Renal cortex interstitium (tissue), 11 donors: ENCODE data around the gene UBE2H. TPM values are rescaled to one million over a fixed set of nuclear protein-coding genes. Genes with fewer than 3 reads are reported as not detected.

Experiments
- DNase-seq, 11 donors: peaks; one replicate each; pipeline ENCODE4 v3.0.0-alpha.2; 2013; ENCODE audit warnings: low read depth in 9 of 11, low spot score in 4 of 11; ENCODE audit errors: extremely low read depth in 1 of 11
- polyA plus RNA-seq, 3 donors: library from polyadenylated mRNA; unstranded; fragments of 120-200 nt; gene quantifications; one replicate each; pipeline ENCODE4 v1.2.1, GENCODE V29; 2013; ENCODE audit not compliant: insufficient read length in 3 of 3

Gene UBE2H
- polyA plus RNA-seq, 3 donors: 110 to 126 (median 115) TPM

DNA sequence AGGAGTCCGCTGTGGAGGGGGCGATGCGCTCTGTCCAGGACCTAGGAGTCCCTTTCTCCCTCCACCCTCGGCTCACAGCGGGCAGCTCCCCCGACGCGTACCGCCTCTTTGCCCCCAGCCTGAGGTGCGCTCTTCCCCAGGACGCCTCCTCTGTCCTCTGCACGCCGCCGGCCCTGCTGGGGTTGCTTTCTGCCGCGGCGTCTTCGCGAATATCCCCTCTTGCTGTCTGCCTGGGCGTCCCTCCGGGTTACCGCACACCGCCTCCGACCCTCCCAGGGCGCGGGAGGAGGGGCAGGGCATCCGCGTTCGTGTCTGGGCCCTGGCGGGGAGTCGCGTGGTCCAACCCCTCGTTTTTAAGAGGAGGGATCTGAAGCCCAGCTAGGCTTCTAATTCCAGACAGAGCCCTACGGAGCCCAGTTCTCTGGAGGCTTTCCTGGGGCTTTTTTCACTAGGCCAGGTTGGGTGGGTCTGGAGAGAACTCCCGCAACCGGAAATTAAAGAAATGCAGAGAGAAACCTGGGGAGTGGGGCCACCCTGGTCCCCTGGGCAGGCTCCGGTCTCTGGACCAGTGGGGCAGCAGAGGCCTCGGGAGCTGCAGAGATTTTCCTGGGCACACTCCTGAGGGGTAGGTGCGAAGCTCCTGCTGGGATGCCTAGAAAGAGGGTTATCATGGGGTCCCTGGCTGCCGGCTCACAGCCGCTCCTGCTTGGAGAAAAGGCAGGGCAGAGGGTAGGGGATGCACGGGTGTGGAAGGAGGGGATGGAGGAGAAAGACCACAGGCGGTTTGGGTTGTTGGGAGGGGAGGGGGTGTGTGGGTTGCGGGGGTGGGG, 166.9 kb downstream of the UBE2H start:
- DNase-seq: no peak

DNA sequence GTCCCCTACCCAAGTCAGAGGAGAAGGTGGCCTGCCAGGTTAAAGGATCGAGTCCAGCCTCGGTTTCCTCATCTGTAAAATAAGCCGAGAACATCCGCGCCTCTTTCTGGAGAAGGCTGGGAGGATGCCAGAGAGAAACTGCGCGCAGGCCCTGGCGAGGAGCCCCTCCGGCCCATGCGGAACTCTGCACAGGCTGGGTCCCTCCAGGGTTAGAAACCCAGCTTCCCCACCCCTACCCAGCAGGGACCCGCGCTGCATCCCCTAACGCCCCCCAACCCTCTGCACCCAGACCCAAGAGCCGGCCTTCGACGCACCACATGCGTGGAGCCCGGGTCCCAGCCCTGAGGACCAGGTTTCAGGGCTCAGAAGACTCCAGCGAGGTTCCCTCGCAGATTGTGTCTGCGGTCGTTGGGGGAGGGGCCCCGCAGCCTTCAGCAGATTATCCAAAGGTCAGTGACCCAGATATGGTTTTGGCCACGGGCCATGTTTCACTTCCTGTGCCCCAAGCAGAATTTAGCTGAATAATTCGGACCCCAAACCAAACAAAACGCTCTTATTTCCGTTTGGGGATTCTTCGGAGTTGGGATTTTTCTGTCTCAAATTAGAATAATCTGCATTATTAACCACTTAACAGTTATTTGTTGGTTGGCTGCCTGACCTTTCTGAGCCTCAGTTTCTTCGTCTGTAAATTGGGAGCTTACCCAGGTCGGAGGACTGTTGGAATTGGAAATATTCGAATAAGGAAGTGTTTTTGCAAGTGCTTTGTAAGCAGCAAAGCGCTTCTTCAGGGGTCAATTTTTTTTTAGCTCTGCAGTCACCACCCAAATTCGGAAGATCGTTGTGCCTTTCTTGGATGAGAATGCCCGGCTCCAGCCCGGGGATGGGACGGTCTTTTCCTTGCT, 167.7 kb downstream of the UBE2H start:
- no peak for DNase-seq

DNA sequence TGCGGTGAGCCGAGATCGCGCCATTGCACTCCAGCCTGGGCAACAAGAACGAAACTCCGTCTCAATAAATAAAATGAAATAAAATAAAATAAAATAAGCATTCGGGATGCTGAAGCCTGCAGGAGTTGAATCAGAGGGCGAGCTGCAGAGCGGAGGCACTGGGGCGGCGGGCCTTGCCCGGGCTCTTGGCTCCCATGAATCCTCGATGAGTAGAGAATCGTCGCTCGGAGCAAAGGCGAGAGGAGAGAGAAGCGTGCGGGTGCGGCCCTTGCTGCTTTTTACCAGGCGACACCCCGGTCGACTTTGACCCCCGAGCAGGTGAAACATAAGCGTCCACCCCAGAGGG, 168.3 kb downstream of the UBE2H start:
- no peak for DNase-seq

DNA sequence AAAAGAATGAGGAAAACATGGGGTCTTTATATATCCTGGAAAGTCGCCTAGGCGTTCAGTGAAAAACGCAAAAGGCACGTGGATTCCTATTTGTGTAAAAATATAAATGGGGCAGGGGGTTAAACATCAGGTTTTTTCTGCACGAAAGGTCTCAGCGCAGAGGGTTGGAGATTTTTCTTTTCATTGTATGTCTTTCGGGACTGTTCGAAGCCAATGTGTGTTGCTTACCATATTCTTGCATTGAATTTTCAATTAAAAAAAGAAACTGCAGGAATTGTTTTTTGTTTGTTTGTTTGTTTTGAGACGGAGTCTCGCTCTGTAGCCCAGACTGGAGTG, 169.2 kb downstream of the UBE2H start:
- no peak for DNase-seq

DNA sequence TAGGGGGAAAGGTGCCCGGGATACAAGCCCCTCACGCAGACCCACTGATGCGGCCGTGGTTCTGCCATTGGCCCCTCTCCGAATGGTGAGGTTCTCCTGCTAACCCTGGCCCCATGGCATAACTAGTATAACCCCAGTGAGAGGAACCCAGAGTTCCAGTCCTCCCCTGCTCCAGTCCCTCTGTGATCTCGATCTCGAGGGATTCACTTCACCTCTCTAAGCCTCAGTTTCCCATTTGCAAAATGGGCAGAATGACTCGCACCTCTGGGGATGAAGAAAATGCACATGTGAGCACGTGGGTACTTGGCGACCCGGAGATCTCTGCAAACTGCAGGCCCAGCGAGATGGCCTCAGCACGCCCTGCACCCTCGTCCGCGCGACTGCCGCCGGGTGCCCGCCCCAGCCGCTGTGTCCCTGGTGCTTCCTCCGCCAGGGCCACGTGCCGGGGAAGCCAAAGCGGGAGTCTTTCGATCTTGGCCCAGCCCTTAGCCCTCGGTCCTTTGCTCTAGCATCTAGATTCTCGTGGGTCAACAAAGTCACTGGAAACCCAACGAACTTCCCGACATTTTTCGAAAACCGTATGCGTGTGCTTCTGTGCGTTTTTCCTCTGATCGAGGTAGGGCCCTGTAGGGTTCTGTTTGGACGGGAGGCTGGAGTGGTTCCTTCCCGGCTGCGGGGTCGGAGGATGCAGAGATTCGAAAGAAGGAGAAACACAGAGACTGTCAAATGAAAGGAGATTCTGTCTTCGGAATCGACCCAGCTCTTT, 169.8 kb downstream of the UBE2H start:
- no peak for DNase-seq

DNA sequence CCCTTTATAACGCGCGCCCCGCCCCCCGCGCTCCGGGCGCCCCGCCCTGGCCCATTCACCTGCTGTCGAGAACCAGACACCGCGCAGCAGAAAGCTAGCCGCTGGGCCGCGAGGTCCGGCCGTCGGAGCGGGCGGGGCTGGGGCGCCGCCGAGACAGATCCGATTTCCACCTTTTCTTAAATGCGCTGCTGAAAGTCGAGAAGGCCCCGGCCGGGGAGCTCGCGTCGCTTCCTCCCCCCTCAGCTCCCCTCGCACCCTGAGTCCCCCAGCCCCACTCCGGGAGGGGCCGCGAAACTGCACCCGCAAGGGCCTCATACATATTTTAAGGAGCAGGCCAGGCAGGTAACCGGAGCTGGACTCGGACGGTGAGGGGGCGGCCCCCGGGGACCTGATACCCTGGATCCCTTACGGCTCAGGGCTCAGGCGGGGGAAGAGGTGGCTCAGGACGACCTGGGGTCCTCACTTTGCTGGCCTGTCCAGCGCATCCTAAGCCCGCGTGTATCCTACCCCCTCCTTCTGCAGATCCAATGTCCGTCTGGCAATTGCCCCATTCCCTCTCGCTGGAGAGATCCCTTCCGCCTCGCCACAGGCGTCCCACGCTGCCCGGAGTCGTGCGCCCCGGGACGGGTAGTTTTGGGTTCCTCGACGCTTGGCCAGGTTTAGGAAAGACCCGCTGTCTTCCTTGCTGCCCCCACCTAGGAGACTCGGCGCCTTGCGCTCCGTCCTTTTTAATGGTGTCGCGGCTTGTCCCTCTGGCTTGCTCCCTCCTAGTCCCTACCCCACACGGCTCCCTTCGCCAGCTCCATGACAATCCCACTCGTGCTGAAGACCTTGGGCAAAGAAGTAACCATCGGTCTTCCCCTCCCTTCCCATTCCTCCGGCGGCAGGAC, 170.6 kb downstream of the UBE2H start:
- DNase-seq: no peak

DNA sequence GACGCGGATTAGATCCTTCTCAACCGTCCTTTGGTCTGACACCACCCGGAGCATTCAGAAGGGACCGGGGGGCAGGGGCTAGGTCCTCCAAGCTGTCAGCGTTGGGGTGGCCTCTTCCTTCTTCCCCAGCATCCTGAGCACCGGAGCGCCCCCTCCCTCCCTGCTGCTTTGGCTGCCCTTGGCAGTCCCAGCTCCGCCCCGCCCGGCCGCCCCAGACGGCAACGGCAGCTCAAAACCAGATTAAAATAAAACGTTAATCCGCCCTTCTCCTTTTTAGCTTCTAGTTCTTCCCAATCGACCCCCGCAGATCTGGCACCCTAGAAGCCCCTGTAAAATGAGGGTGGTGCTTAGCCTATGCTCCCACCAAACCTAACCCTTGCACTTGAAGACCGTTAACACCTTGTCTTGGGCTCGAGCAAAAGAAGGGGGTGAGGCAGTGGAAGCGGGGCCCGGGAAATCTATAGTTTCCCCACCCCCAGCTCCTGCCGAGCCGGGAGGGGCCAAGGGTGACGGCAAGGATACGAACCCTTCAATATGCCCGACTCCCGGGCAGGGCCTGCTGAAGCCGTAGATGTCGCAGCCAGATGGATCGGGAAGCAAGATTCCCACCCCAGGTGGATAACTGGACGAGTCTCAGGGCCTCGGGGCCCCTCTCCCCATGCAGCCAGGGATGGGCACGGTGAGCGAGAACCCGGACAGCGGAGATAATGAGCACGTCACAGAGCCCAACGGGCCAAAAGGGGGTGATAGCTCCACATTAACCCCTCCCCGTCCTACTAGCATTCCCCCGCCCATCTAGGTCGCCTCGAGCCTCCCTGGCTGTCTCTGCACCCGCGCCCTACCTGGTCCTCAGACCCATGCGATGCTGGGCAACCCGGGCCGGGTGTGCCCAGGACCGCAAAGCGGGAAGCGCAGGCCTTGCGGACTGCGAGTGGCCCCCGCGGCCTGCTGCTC, 171.5 kb downstream of the UBE2H start:
- DNase-seq: no peak

Other genes with a start within 250 kb of the UBE2H start
- 10 to 100 TPM; 30.9 to 35.6 (median 32.0) TPM for gene ZC3HC1, start 98.4 kb upstream of the UBE2H start, polyA plus RNA-seq
- gene KLHDC10, start 117.6 kb upstream of the UBE2H start, polyA plus RNA-seq: 10 to 100 TPM; 44.3 to 56.7 (median 53.2) TPM